Limb (tissue), 2 donors: ENCODE results near the gene TOR2A.
"Not testable (repeated sequence)": the region's sequence is repeated elsewhere in the genome, so short reads cannot be mapped to it uniquely, and the experiment has no call there.

Experiments used
- DNase-seq, 2 donors: peaks; one replicate each; pipeline ENCODE4 v3.0.0-alpha.2; 2016; ENCODE audit errors: extremely low spot score in 2 of 2

Gene TOR2A

DNA sequence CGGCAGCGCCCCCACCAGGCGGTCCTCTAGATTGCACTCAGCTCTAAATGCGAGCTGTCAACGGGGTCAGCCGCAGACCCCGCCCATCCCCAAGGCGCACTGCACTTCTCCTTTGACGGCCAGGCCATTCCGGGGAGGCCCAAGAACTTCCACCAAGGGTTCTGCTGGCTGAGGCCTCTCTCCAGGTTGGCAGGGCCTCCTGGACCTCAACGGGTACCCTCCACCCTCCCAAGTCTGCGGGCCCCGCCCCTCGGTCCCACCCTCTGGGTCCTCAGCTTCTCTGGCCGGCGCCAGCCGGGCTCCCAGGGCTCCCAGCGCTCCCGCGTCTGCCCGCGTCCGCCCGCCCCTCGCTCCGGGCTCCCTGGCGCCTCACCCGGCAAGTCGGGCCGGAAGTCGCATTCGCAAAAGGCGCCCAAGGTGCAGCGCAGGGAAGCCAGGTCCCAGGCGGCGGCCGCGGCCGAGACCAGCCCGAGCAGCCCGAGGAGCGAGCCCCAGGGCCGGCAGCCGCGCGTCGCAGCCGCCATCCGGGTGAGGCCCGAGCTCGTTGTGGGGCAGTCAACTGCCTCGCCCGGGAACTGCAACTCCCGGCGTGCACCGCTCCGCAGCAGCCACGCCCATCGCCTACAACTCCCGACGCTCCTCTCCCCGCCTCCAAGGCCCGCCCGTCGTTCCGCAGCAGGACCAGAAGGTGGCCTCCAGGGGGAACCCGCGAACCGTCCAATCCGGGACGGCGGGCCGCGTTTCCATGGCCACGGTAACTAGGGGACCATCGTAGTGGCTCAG lies at the start of gene TOR2A:
Gene TOR2A, minus strand, starts transcription at position 548 of the 783 bp plus-strand sequence. Its CDS starts 24 bp downstream, at position 524.
- DNase-seq: peak; percentile 99 to 100

DNA sequence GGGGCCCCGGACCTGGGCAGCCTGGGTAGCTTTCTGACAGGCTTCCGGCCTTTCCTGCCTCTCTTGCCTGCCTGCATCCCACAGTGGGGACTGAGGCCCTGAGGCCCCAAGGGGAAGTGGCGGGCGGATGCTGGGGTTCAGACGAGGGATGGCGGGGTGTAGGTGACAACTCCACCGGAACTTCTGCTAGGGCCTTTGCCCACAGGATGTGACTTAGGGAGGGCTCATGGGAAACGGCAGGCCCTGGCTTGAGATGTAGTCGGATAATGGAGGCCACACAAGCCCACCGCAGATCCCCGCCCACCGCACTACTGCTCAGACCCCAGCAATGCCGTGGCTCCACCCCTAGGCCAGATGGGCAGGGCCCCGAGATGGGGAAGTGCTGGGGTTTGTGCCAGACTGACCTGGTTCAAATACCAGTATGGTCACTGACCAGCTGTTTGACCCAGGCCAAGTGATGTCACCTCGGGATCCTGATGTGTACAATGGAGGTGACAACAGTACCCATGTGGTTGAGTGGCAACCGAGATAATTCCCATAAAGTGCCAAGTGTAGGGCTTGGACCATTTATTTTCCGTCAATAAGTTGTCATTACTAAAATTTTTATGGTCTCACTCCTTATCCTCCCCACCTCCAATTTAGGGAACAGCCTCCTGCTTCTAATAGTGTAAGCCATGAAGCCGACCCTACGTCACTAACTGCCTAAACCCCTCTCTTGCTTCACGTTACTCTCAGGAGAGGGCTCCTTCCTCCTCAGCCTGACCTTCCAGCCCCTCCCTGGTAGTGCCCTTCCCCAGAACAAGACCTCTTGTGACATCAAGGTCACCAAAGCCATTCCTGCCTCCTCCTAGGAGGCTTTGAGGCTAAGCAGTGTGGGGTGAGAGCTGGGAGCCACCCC lies 48.3 kb upstream of the TOR2A start:
- DNase-seq: no peak

DNA sequence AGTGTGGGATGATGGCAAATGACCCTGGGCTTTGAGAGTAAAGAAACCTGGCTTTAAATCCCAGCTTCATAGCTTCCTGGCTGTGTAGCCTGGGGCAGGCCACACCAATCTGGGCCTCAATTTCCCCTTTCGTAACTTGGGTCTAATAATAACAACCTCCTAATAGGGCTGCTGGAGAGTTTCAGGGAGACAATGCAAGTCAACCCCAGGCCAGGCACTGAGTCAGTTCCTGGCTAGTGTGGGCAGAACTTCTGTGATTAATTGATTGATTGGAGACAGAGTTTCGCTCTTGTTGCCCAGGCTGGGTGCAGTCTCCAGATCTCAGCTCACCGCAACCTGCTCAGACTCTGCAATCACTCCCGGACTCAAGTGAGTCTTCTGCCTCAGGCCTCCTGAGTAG lies 46.7 kb upstream of the TOR2A start:
- DNase-seq: no peak

DNA sequence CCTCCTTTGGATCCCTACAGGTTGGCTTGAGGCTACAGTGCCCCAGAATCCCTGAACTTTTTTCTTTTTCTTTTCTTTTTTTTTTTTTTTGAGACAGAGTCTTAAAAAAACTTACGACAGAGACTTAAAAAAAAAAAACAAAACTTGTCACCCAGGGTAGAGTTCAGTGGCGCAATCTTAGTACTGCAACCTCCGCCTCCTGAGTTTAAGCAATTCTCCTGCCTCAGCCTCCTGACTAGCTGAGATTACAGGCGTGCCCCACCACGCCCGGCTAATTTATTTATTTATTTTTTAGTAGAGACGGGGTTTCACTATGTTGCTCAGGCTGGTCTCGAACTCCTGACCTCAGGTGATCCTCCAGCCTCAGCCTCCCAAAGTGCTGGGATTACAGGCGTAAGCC lies 45.8 kb upstream of the TOR2A start:
- DNase-seq: not testable (repeated sequence)

DNA sequence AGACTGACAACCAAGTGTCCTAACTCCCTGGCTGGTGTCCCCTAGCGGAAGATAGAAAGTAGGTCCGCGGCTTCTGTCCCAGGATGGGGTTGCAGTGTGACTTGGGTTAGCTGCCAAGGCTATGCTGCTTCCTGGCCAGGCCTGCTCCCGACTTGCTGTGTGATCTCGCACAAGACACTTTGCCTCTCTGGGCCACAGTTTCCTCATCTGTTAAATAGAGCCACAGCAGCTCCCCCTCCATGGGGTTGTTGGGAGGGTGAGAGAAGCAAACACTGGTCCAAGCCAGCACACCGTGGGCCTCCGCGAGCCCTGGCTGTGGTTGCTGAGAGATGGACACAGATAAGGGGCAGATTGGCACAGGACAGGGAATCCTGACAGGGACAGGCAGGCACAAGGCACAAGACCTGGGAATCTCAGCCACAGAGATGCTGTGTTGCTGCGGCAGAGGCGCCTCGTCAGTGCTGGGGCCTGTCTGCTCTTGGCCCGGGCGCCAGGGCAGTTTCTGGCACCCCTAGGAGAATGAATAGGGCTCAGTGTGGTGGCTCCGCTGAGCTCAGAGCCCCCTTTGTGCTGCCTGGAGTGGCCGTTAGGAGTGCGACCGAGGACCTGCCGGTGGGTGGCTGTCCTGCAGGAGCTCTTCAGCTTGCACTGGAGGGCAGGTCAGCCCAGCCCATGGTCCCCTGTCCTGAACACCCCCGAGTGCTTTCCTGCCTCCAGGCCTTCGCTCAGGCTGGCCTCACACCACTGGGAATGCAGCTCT lies 45.2 kb upstream of the TOR2A start:
- DNase-seq: no peak

DNA sequence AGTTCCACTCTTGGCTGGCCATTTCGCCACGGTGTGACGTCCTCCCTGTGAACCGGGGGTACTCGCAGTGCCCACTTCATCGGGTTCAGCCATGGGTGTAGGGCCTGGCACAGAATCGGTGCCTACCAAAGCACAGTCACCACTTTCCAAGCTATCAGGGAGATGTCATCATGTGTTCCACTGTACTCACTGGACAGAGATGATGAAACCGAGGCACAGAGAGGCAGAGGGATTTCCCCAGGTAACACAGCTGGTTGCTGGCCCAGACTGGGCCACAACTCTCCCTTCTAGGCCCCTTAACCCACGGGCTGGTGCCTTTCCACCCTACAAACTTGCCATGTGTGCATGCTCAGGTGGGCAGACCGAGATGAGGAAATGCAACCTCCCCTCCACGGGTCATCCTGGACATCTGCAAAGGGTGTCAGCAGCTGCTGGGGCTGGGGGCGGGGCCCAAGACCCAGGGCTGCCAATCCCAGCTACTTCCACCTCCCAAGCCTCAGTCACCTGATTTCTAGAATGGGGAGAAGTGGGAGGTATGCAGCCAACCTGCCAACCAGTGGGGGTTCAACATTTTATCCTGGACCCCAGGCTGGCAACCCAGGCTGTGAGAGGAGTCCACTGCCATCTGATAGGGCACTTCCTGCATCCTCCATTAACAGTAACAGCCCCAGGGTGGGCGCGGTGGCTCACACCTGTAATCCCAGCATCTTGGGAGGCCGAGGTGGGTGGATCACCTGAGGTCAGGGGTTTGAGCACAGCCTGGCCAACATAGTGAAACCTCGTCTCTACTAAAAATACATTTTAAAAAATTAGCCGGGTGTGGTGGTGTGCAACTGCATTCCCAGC lies 44.3 kb upstream of the TOR2A start:
- DNase-seq: no peak

DNA sequence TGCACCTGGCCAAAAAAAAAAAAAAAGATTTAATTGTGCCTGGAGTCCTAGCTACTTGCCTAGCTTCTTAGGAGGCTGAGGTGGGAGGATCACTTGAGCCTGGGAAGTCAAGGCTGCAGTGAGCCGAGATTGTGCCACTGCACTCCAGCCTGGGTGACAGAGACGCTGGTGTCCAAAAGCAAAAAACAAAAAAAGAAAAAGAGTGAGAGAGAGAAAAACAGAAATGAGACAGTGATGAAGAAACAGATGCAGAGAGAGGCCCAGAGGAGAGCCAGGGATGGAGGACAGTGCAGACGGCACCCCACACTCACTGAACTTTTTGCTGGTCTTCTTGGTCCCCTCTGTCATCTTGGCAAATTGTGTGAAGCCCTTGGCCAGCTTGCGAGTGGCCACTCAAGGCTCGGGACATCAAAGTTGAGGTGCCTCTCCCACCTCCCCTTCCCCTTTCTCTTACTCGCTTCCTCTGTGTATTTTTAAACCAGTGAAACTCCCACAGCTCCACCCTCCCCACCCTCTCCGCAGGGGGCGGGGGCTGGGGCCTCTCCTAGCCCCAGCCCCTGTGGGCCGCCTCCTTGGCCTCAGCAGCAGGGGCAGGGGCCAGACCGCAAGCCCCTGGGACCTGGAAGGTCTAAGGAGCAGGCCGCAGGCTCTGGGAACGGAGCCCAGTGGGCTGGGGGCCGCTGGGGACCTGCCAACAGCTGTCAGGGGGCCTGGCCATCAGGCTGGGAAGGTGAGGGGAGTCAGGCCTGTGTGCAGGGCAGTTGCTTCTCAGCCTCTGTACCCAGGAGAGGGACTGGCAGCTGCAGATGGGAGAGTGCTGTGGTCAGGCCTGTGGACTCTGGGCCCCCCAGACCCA lies 43.4 kb upstream of the TOR2A start, which contains the start of gene SH2D3C:
Gene SH2D3C, minus strand, starts transcription at position 387 of the 856 bp plus-strand sequence. Its CDS starts 39 bp downstream, at position 348.
- DNase-seq: no peak

DNA sequence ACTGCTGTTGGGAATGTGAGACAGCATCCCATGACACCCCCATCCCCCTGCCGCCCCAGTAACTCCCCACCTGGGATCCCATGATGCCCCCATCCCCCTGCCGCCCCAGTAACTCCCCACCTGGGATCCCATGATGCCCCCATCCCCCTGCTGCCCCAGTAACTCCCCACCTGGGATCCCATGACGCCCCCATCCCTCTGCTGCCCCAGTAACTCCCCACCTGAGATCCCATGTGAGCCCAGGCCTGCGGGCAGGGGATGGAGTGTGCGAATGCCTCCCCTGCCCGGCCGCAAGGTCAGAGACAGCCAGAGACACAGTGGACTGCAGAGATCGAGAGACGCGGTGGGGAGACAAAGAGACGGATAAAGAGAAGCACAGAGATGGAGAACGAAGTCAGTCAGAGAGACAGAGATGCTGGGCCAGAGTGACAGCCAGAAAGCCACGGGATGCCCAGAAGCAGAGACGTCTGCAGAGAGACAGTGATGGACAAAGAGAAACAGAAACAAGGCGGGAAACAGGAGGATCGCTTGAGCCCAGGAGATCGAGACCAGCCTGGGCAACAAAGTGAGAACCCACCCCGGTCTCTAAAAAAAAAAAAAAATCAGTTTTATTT lies 42.4 kb upstream of the TOR2A start:
- DNase-seq: no peak

DNA sequence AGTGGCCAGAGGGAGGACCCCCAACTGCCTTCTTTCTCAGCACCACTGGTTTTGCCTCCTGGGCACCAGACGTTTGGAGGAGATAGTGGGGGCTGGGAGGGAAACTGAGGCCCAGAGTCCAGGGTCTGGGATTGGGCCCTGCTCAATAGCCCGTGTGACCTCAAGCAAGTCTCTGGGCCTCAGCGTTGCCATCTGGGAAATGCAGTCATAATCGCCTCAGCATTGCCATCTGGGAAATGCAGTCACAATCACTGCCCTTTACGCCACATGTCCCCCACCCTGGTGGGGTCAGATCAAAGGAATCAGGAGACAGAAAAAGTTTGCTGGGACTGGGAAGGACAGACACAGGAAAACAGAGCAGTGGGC lies 41.8 kb upstream of the TOR2A start:
- no peak for DNase-seq

DNA sequence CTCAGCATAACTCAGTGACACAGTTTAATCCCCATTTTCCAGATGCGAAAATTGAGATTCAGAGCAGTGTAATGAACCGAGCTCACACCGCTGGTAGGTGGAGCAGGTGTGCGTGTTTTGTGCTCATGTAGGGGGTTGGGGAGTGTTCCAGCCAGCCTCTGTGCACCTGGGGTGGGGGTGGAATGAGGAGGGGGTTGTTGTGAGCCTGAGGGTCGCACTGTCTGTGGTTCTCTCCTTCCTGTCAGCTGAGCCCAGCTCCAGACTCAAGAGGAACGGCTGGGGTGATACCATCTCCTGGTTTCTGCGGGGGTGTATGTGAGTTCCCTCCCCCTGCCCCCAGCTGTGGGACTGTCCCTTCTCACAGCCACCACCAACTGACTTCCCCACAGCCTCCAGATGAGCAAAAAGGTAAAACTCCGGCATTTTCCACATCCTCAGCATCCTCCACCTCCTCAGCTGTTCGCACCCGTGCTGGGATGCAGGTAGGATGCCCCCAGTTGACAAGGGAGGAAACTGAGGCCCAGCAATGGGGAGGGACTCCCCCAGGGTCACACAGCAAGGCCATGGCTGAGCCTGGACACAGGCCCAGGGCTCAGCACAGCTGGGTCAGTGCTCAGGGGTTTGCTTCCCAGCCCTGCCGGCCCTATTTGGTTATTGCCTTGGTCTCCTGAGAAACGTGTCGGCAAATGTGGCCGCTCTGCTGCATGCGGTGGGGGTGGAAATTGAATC lies 41.3 kb upstream of the TOR2A start:
- no peak for DNase-seq

DNA sequence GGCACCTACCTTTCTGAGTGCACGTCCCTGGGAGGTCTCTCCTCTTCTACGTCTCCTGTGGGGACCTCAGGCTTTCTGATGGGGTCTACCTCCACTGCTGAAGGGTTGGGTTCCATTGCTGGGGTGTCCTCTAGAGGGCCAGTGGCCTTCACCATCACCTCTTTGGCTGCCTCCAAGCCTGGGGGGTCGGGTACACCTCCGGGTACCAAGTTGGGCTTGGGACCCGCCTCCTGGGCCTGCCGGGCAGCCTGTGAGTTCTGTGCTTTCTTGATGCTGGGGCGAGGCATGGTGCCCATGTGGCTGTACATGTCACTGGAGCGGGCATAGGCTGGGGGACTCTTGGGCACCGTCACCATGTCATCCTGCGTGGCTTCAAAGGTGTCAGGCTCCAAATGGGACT lies 38.9 kb upstream of the TOR2A start:
- no peak for DNase-seq

DNA sequence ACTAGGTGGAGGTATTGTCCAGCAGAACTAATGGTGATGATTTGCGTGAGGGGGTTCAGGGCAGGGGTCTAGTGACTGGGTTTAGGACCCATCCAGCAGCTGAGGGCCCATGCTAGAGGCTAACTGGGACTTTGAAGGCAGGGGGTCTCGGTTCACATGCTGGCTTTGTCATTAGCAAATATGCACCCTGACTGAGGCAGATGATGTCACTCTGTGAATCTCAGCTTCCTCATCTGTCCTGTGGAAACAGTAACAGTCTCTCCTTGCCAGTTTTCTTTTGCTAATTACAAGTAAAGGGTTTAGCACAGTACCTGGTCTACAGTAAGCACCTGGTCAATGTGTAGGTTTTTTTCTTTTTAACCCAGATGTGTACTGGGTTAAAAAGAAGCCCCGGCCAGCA lies 38.2 kb upstream of the TOR2A start:
- DNase-seq: no peak

DNA sequence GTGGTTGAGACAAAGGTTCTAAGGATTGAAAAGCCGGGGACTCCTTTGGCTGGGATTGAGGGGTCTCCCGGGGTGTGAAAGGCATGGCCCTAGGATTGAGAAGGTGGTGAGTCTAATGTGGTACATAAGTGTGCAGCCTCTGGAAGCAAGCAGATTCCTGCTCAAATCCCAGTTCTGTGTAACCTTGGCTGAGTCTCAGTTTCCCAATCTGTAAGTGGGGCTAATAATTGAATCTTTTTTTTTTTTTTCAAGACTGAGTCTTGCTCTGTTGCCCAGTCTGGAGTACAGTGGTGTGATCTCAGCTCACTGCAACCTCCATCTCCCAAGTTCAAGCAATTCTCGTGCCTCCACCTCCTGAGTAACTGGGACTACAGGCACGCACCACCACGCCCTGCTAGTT lies 37.5 kb upstream of the TOR2A start:
- DNase-seq: no peak

DNA sequence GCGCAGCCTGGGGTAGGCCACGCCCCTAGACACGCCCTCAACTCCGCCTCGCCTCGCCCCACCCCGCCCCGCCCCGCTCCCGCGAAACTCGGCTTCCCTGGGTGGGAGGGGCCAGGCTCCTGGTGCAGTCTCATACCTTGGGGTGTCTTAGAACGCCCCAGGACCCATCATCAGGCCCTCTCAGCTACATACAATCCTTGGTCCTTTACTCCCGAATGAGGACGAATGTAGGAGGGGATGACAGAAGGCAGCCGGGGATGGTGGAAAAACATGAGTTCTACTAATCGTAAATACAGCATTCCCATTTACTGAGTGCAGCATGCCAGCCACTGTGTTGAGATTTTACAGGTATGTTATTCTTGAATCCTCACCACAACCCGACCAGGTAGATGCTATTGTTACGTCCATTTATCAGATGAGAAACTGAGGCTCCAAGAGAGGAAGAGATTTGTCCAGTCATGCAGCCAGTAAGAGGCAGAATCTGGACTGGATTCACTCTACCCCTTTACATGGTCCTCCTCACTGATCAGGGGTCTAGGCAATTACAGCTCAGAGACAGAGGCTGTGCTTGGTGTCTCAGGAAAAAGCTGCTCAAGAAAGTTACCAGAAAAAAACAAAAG lies 36.6 kb upstream of the TOR2A start:
- no peak for DNase-seq

DNA sequence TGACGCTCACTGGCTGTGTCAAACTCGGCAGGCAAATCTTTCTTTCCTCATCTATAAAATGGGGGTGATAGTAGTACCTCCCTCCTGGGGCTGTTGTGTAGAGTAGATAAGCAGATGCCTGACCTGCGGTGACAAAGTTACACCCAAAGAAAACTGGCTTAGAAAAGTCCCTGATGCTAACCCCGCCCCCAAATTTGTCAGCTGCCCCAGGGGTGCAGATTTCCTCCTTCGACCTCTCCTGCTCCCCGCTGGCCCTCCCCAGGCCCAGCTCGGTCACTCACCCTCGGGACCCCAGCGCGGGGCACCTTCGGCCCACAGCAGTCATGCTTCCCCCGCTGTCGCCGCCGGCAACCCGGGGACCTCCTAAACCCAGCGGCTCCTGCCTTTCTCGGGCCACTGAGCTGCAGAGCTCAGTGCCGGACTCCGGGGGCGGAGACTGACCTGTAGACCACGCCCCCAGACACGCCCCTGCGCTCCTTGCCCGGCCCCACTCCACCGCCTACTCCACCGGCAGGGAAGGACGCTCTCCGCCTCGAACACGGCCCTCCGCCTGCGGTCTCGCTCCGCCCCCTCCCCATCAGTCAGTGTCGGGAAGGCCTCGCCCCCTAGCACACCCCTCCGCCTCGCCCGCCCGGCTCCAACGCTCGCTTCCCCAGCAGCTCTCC lies 35.9 kb upstream of the TOR2A start:
- peak; percentile 97 to 99 for DNase-seq

DNA sequence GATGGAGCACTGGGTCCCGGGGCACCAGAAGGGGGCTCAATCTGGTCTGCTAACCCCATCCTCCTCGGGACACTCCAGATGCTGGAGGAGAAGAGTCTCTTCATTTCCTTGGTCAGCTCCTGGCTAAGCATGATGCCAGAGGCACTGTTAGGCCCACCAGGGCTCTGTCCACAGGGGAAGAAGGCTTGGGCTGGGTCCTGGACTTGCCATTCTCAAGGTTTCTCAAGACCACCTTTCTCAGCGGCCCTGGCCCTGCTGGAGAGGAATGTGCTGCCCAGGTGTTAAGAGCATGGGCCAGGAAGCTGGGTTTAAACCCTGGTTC lies 35.5 kb upstream of the TOR2A start:
- DNase-seq: no peak

DNA sequence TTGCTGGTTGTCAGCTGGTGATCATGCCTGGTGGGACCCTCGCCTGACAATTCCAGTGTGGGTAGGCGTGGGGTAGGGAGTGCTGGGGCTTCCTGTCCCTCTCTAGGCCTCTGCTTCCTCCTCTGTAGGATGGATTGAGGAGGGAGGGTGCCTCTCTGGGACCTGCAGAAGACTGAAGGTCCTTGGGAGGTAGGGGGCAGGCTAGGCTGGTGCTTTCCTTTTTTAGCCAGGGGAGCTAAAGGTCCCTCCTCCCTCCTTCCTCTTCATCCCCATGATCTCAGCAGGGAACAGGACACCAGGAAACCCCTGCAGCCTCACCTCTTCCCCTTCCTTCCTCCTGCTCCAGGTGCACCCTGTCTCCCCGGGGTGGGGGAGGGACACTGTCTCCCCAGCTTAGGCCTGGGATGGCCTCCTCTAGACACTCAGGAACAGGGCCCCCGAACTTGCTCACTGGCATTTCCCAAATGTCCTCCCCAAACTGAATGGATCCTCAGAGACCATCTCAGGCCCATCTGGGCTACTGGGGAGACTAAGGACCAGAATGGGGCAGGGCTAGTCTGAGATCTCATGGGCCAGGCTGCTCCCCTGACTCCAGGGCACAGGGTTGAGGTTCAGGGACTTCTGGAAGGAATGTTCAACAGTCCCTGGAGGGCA lies 35.0 kb upstream of the TOR2A start:
- DNase-seq: peak in 1 of 2 donors; percentile 34
